MCF 10A (cell line): ENCODE results near the gene TMEFF1. TPM values are rescaled to one million over a fixed set of nuclear protein-coding genes. Genes with fewer than 3 reads are reported as not detected.
A peak's percentile ranks its signal among the peaks of the same experiment; 100 is the strongest.

ENCODE experiments used
- Bru-seq: library from RNA; stranded (reverse); fragments of 400-500 nt; gene quantifications from one replicate; lab custom pipeline; 2021; lab: Mats Ljungman, UMichigan
- BruChase-seq, 2 experiments: library from RNA; stranded (reverse); fragments of 400-500 nt; gene quantifications; one replicate each; lab custom pipeline; 2021; lab: Mats Ljungman, UMichigan
- BruUV-seq: library from RNA; stranded (reverse); fragments of 400-500 nt; replicated peaks from 2 replicates; lab custom pipeline; 2021; lab: Mats Ljungman, UMichigan
- CTCF ChIA-PET: fragments of 300-600 bp; sonication (Branson Sonifier 250); formaldehyde crosslinking; extraction: SDS; loops from one replicate; lab custom pipeline; 2021; ENCODE audit warnings: antibody characterized with exemption, inconsistent platforms; lab: Yijun Ruan, JAX
- POLR2A ChIA-PET: fragments of 300-600, 350-650 bp; sonication (Branson Sonifier 250); formaldehyde crosslinking; extraction: SDS; loops from one replicate; lab custom pipeline; 2020; ENCODE audit warnings: antibody characterized with exemption, inconsistent platforms; lab: Yijun Ruan, JAX
- DNase-seq: peaks from one replicate; pipeline ENCODE4 v3.0.0-alpha.2; 2018; ENCODE audit not compliant: unreplicated experiment
- H3K27ac Mint-ChIP-seq: one replicate; pipeline ENCODE4 v1.8.0; 2022; ENCODE audit warnings: mild to moderate bottlenecking, low read depth, mixed read lengths; ENCODE audit not compliant: unreplicated experiment
- H3K27me3 Mint-ChIP-seq: one replicate; pipeline ENCODE4 v1.8.0; 2022; ENCODE audit warnings: mixed read lengths; ENCODE audit not compliant: insufficient read depth, unreplicated experiment
- H3K36me3 Mint-ChIP-seq: one replicate; pipeline ENCODE4 v1.8.0; 2022; ENCODE audit warnings: mild to moderate bottlenecking, moderate library complexity, mixed read lengths; ENCODE audit not compliant: insufficient read depth, unreplicated experiment
- H3K4me1 Mint-ChIP-seq: one replicate; pipeline ENCODE4 v1.8.0; 2022; ENCODE audit warnings: mixed read lengths; ENCODE audit not compliant: insufficient read depth, unreplicated experiment
- H3K4me3 Mint-ChIP-seq: one replicate; pipeline ENCODE4 v1.8.0; 2022; ENCODE audit warnings: mild to moderate bottlenecking, moderate library complexity, mixed read lengths; ENCODE audit not compliant: unreplicated experiment
- H3K9me3 Mint-ChIP-seq: one replicate; pipeline ENCODE4 v1.8.0; 2022; ENCODE audit warnings: mixed read lengths; ENCODE audit not compliant: unreplicated experiment
- intact Hi-C: fragments of 100-400 bp; cut with micrococcal nuclease; formaldehyde crosslinking; loops from 2 replicates; pipeline ENCODE4 v1.14.1; 2022
- long read RNA-seq: library from polyadenylated mRNA; stranded (forward); transcript quantifications from one replicate; pipeline ENCODE4 v2.0.0, GENCODE V29; 2022
- total RNA-seq: library from RNA; stranded (reverse); gene quantifications from 2 replicates; pipeline ENCODE4 v1.2.3, GENCODE V29; 2022
- TF ChIP-seq, protein P1 (sequence below): fragments of 200-600 bp; IDR thresholded peaks from one replicate; pipeline ENCODE4 v1.8.0; 2022; ENCODE audit warnings: antibody characterized with exemption, mild to moderate bottlenecking; ENCODE audit not compliant: unreplicated experiment

Gene TMEFF1
- total RNA-seq, result 0.28 and 0.56 TPM in 2 replicates
- Bru-seq, nascent RNA, result not detected
- BruChase-seq, experiment 1, labeled RNA remaining after a 6-hour chase, result percentile 25 among the genes with signal in this experiment
- percentile 21 among the genes with signal in this experiment for BruChase-seq, experiment 2, labeled RNA remaining after a 2-hour chase
- long read RNA-seq, result 0 reads

- H3K9me3 Mint-ChIP-seq, result no peaks in the 10 kb centered on the region
- TF ChIP-seq, protein P1, sequence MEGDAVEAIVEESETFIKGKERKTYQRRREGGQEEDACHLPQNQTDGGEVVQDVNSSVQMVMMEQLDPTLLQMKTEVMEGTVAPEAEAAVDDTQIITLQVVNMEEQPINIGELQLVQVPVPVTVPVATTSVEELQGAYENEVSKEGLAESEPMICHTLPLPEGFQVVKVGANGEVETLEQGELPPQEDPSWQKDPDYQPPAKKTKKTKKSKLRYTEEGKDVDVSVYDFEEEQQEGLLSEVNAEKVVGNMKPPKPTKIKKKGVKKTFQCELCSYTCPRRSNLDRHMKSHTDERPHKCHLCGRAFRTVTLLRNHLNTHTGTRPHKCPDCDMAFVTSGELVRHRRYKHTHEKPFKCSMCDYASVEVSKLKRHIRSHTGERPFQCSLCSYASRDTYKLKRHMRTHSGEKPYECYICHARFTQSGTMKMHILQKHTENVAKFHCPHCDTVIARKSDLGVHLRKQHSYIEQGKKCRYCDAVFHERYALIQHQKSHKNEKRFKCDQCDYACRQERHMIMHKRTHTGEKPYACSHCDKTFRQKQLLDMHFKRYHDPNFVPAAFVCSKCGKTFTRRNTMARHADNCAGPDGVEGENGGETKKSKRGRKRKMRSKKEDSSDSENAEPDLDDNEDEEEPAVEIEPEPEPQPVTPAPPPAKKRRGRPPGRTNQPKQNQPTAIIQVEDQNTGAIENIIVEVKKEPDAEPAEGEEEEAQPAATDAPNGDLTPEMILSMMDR, result no peak
- CTCF ChIA-PET, result interaction anchor here (0.6 to 1.4 kb wide), 4 partner anchors 8 to 638 kb away, joined by 3 read pairs; no protein-coding TSS in a partner anchor
- no TSS peak for BruUV-seq
- no peaks in the 10 kb centered on the region for H3K36me3 Mint-ChIP-seq
- H3K4me1 Mint-ChIP-seq, result no peaks in the 10 kb centered on the region
- intact Hi-C loops, result no loop called here
- H3K4me3 Mint-ChIP-seq, result peak within 1 kb of the TSS; percentile 63
- POLR2A ChIA-PET, result no interaction called here
- peak; percentile 9 for DNase-seq
- H3K27ac Mint-ChIP-seq, result no peak within 1 kb of the TSS
- H3K27me3 Mint-ChIP-seq, result no peaks in the 10 kb centered on the region
Observed at GRCh38 chr9:100472788-100473275, at the start of gene TMEFF1. Gene TMEFF1, plus strand, starts transcription at chr9:100473149. Its CDS starts 396 bp downstream, at chr9:100473545.

DNA sequence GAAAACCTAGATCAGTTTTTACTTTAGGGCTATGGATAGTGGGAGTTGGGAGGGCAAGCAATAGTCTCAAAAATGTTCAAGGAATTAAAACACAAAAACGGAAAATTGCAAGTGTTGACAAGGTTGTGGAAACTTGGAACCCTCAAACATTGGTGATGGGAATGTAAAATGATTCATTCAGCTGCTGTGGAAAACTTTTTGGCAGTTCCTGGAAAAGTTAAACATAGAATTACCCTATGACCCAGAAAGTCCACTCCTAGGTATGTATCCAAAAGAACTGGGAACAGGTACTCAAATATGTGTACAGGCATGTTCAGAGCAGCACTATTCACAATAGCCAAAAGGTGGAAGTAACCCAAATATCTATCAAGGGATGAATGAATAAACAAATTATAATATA, 47.2 kb upstream of the TMEFF1 start:
- no peaks in the 10 kb centered on the region for H3K9me3 Mint-ChIP-seq

DNA sequence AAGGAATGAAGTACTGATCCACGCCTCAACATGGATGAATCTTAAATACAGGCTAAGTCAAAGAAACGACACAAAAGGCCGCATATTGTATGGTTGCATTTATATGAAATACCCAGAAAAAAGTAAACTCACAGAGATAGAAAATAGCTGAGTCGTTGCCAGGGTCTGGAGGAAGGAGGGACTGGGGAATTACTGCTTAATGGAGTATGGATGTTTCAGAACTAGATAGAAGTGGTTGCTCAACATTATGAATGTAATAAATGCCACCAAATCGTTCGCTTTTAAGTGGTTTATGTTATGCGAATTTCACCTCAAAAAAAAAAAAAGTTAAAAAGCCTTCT, 46.8 kb upstream of the TMEFF1 start:
- Mint-ChIP-seq H3K27me3 (no peaks in the 10 kb centered on the region), H3K4me1 (peaks cover 42% of the 10 kb centered on the region), H3K36me3 (peaks cover 13% of the 10 kb centered on the region), H3K27ac (peak overlapping the region; percentile 98), H3K9me3 (no peaks in the 10 kb centered on the region), H3K4me3 (peak overlapping the region; percentile 97)
- BruUV-seq, result no TSS peak
- CTCF ChIA-PET, result interaction anchor here (0.6 to 1.8 kb wide), 12 partner anchors 11 to 1143 kb away, joined by 3 to 6 read pairs (median 3); no protein-coding TSS in a partner anchor
- no peak for DNase-seq
- TF ChIP-seq, protein P1, result no peak
- POLR2A ChIA-PET, result interaction anchor here (0.6 to 6.2 kb wide), 17 partner anchors 10 to 1231 kb away, joined by 3 to 143 read pairs (median 3); partner anchors contain the start of gene TEX10
- intact Hi-C loops, result loop anchor here (5.0 kb wide), 2 partner anchors 171 to 604 kb away; partner anchors contain the start of gene NR4A3

More for the DNA sequence above, 47.2 kb upstream of the TMEFF1 start:
- TF ChIP-seq, protein P1, result no peak
- DNase-seq, result peak; percentile 31
- ChIA-PET POLR2A (interaction anchor here (0.7 to 6.2 kb wide), 13 partner anchors 10 to 126 kb away, joined by 3 to 143 read pairs (median 3); partner anchors contain the start of gene TEX10), CTCF (interaction anchor here (0.6 to 1.8 kb wide), 10 partner anchors 9 to 1142 kb away, joined by 3 to 4 read pairs (median 3); no protein-coding TSS in a partner anchor)
- Mint-ChIP-seq H3K27me3 (no peaks in the 10 kb centered on the region), H3K4me1 (peaks cover 42% of the 10 kb centered on the region), H3K27ac (peak overlapping the region; percentile 98), H3K4me3 (peak overlapping the region; percentile 97), H3K36me3 (peaks cover 10% of the 10 kb centered on the region)
- intact Hi-C loops, result loop anchor here (5.0 kb wide), 2 partner anchors 172 to 603 kb away; partner anchors contain the start of gene NR4A3
- no TSS peak for BruUV-seq
